Loucy (cell line): Measurements from ENCODE around the gene TAGLN3.

Source experiments
- H2AFZ ChIP-seq: fragments of 200-600 bp; sonication (generic); 2 replicates; pipeline ENCODE4 v1.6.0; 2016; ENCODE audit warnings: antibody characterized with exemption, mild to moderate bottlenecking, low read length, moderate library complexity
- H3F3A ChIP-seq: fragments of 200-600 bp; 2 replicates; pipeline ENCODE4 v1.6.0; 2016; ENCODE audit warnings: antibody characterized with exemption, low read depth, mild to moderate bottlenecking
- H3K27me3 ChIP-seq: fragments of 200-600 bp; sonication (generic); 2 replicates; pipeline ENCODE4 v1.6.1; 2014; ENCODE audit warnings: low read length, mild to moderate bottlenecking; ENCODE audit not compliant: insufficient read depth, poor library complexity, severe bottlenecking
- H3K36me3 ChIP-seq: fragments of 200-600 bp; sonication (generic); 2 replicates; pipeline ENCODE4 v1.6.1; 2016; ENCODE audit warnings: low read length; ENCODE audit not compliant: insufficient read depth
- H3K4me1 ChIP-seq: fragments of 200-600 bp; sonication (generic); 2 replicates; pipeline ENCODE4 v1.5.1; 2014; ENCODE audit warnings: low read length, mild to moderate bottlenecking; ENCODE audit not compliant: insufficient read depth, poor library complexity, severe bottlenecking
- H3K4me2 ChIP-seq: fragments of 200-600 bp; sonication (generic); 2 replicates; pipeline ENCODE4 v1.6.0; 2014; ENCODE audit warnings: antibody characterized with exemption, low read length, low read depth, mild to moderate bottlenecking; ENCODE audit not compliant: poor library complexity, severe bottlenecking
- H3K4me3 ChIP-seq: fragments of 200-600 bp; sonication (generic); 2 replicates; pipeline ENCODE4 v1.5.1; 2014; ENCODE audit warnings: low read length, mild to moderate bottlenecking, mixed read lengths; ENCODE audit not compliant: poor library complexity, severe bottlenecking
- H3K79me2 ChIP-seq: fragments of 200-600 bp; sonication (generic); 2 replicates; pipeline ENCODE4 v1.6.1; 2014; ENCODE audit warnings: low read length; ENCODE audit not compliant: insufficient read depth
- H3K9ac ChIP-seq: fragments of 200-600 bp; sonication (generic); 2 replicates; pipeline ENCODE4 v1.6.0; 2014; ENCODE audit warnings: mild to moderate bottlenecking, low read depth, low read length, moderate library complexity; ENCODE audit not compliant: poor library complexity, severe bottlenecking
- H3K9me2 ChIP-seq: fragments of 200-600 bp; sonication (generic); replicated peaks from 2 replicates; pipeline ENCODE4 v1.6.1; 2016; ENCODE audit warnings: low read depth, low read length, mixed read lengths
- H3K9me3 ChIP-seq: fragments of 200-600 bp; sonication (generic); 2 replicates; pipeline ENCODE4 v1.6.1; 2014; ENCODE audit warnings: mild to moderate bottlenecking, antibody characterized with exemption, low read length, low read depth; ENCODE audit not compliant: insufficient read depth
- H4K20me1 ChIP-seq: fragments of 200-600 bp; sonication (generic); 2 replicates; pipeline ENCODE4 v1.6.0; 2014; ENCODE audit warnings: antibody characterized with exemption, low read length, mild to moderate bottlenecking; ENCODE audit not compliant: insufficient read depth, poor library complexity, severe bottlenecking
- EZH2phosphoT487 ChIP-seq: fragments of 200-600 bp; IDR thresholded peaks from 2 replicates; pipeline ENCODE4 v1.6.1; 2018; ENCODE audit warnings: antibody characterized with exemption, mild to moderate bottlenecking, moderate library complexity, borderline replicate concordance
- TF ChIP-seq, protein P1 (sequence below): fragments of 200-600 bp; sonication (generic); conservative IDR thresholded peaks from 2 replicates; pipeline ENCODE4 v1.5.1; 2014; ENCODE audit warnings: mild to moderate bottlenecking, antibody characterized with exemption, low read length

The TAGLN3 gene

DNA sequence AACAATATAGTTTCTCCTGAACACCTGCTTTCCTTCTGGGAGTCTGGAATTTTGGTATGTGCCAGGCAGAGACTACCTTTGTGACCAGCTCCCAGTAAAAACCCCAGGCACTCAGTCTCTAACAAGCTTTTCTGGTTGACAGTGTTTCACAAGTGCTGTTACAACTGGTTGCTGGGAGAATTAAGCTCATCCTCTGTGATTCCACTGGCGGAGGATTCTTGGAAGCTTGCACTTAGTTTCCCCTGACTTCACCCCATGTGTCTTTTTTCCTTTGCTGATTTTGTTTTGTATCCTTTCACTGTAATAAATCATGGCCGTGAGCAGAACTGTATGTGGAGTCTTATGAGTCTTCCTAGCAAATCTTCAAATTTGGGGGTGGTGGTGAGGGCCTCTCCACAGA lies 5.7 kb upstream of the TAGLN3 start:
- Histone ChIP-seq H3K9ac (no peak overlapping the region), H3K27me3 (no peaks in the 10 kb centered on the region), H3K4me3 (no peak overlapping the region), H3K9me2 (no peaks in the 10 kb centered on the region), H4K20me1 (peaks cover 14% of the 10 kb centered on the region), H3K4me1 (peaks cover 3% of the 10 kb centered on the region), H3K9me3 (no peaks in the 10 kb centered on the region), H3K36me3 (peaks cover 21% of the 10 kb centered on the region; the same call in 1 of the 2 replicates), H3K79me2 (0 out of 2 replicates have a peak, but pooled peaks cover 3% of the 10 kb centered on the region), H3K4me2 (no peak overlapping the region), H3F3A (no peaks in the 10 kb centered on the region), H2AFZ (no peak overlapping the region)
- TF ChIP-seq, protein P1, sequence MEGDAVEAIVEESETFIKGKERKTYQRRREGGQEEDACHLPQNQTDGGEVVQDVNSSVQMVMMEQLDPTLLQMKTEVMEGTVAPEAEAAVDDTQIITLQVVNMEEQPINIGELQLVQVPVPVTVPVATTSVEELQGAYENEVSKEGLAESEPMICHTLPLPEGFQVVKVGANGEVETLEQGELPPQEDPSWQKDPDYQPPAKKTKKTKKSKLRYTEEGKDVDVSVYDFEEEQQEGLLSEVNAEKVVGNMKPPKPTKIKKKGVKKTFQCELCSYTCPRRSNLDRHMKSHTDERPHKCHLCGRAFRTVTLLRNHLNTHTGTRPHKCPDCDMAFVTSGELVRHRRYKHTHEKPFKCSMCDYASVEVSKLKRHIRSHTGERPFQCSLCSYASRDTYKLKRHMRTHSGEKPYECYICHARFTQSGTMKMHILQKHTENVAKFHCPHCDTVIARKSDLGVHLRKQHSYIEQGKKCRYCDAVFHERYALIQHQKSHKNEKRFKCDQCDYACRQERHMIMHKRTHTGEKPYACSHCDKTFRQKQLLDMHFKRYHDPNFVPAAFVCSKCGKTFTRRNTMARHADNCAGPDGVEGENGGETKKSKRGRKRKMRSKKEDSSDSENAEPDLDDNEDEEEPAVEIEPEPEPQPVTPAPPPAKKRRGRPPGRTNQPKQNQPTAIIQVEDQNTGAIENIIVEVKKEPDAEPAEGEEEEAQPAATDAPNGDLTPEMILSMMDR: no peak
- no peak for TF ChIP-seq EZH2phosphoT487

DNA sequence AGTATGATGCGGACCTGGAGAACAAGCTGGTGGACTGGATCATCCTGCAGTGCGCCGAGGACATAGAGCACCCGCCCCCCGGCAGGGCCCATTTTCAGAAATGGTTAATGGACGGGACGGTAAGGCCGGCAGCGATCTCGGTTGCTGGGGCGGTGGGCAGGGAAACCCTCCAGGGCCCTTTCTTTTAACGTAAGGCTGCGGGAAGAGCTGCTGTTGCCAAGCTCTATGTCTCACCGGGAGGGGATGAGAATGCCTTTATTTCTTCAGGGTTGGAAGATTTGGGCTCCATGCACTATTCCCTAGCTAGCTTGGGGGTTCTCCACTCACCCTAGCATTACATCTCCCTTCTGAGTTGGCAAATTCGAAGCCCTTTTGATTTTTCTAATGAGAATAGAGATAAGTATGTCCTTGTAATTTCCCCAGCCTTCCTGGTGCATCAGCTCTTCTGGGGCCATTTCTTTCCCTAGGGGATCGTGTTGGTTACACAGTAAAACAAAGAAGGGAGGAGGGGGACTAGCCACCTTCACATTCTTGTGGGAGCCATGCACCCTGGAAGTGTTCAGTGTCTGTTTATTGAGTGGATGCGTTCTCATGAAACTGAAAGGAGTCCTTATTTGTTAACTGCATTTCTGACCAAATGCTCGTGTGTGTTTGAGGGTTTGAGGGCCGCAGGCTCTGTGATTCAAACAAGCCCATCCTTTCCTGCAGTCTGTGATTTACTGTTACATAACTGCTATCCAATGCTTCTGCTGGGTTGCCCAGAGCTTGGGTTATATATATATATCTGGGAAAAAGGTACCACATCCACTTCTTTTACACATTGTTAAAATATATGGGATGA lies 982 bp downstream of the TAGLN3 start:
- H3F3A ChIP-seq: no peaks in the 10 kb centered on the region
- no peak overlapping the region for H3K4me3 ChIP-seq
- H4K20me1 ChIP-seq: no peaks in the 10 kb centered on the region
- H2AFZ ChIP-seq: no peak overlapping the region
- H3K9me3 ChIP-seq: no peaks in the 10 kb centered on the region
- no peaks in the 10 kb centered on the region for H3K4me1 ChIP-seq
- no peak for TF ChIP-seq EZH2phosphoT487
- TF ChIP-seq, protein P1: no peak
- no peak overlapping the region for H3K9ac ChIP-seq
- no peaks in the 10 kb centered on the region for H3K27me3 ChIP-seq
- no peak overlapping the region for H3K4me2 ChIP-seq
- H3K36me3 ChIP-seq: no peaks in the 10 kb centered on the region
- H3K9me2 ChIP-seq: no peaks in the 10 kb centered on the region
- no peaks in the 10 kb centered on the region for H3K79me2 ChIP-seq

DNA sequence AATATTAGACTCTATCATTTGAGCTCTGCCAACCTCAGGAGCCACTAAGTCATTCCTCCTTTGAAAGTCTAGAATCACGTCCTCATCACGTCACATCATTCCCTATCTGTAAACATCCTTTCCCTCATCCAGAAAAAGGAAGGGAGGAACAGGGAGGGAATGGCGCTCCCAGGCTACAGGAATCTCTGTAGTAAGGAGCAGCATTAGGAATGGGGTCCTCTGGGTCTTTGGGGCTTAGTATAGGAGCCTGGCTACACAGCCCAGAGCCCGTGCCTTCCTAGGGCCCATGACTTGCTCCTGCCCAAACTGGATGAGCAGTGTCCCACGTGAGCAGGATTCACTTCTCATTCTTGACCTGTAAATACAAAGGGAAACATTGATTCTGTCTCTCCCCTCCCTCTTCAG lies 1.6 kb downstream of the TAGLN3 start:
- H3K79me2 ChIP-seq: no peaks in the 10 kb centered on the region
- no peaks in the 10 kb centered on the region for H3K9me2 ChIP-seq
- H4K20me1 ChIP-seq: no peaks in the 10 kb centered on the region
- H3K9me3 ChIP-seq: no peaks in the 10 kb centered on the region
- H2AFZ ChIP-seq: no peak overlapping the region
- H3K4me3 ChIP-seq: no peak overlapping the region
- H3K36me3 ChIP-seq: no peaks in the 10 kb centered on the region
- H3K4me2 ChIP-seq: no peak overlapping the region
- no peaks in the 10 kb centered on the region for H3K4me1 ChIP-seq
- no peak overlapping the region for H3K9ac ChIP-seq
- TF ChIP-seq EZH2phosphoT487: no peak
- TF ChIP-seq, protein P1: no peak
- no peaks in the 10 kb centered on the region for H3F3A ChIP-seq
- no peaks in the 10 kb centered on the region for H3K27me3 ChIP-seq
